Activated gamma-delta T cell (primary cell): ENCODE results near the gene PARPBP.
"Not testable (repeated sequence)": the region's sequence is repeated elsewhere in the genome, so short reads cannot be mapped to it uniquely, and the experiment has no call there.

ENCODE experiments used
- DNase-seq: peaks from one replicate; lab custom pipeline; 2025; lab: John Stamatoyannopoulos, UW
- total RNA-seq, 2 donors: gene quantifications; one replicate each; lab custom pipeline; 2026; lab: John Stamatoyannopoulos, UW

The PARPBP gene, protein sequence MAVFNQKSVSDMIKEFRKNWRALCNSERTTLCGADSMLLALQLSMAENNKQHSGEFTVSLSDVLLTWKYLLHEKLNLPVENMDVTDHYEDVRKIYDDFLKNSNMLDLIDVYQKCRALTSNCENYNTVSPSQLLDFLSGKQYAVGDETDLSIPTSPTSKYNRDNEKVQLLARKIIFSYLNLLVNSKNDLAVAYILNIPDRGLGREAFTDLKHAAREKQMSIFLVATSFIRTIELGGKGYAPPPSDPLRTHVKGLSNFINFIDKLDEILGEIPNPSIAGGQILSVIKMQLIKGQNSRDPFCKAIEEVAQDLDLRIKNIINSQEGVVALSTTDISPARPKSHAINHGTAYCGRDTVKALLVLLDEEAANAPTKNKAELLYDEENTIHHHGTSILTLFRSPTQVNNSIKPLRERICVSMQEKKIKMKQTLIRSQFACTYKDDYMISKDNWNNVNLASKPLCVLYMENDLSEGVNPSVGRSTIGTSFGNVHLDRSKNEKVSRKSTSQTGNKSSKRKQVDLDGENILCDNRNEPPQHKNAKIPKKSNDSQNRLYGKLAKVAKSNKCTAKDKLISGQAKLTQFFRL
- total RNA-seq, result 4.8 to 5.1 reads per million in 2 donors

DNA sequence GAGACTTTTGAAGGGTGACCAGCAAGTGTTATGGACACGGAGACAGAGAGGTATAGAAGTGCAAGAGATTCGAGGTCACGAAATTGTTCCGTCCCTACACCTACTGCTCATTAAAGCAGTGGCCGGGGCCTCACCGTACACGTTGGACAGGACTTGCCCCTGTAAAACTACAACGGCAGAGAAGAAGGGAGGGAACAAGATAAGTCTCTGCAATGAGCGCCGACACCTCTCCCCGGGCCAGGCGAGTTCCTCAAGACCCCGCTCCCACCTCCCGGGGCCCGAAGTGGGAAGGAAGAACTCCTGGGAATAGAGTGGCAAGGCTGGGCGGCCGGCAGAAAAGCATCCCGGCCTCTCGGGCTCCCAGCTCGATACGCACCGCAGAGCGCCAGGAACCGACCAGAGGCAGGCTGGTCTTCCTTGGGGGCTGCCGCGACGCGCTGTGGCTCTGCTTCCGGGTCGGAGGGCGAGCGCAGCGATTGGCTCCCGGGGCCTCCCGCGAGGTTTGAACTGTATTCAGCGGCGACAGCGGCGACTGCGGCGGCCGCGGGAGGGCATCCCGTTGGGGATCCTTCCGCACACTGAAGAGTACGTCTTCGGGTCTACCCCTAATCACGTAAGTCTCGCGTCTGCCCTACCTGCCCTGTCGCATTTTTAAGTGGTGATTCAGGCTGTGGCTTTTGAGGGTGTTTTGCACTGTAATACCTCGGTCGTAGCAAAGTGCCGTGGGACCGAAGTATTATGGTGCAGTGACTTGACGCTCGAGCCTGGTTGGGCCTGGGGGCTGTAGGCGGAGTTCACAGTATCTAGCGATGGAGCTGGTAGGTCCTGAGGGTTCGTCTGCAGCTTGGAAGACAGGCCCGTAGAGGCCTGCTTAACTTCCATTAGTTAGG lies at the start of gene PARPBP, which contains the start of gene NUP37:
TSS of gene PARPBP (plus strand) at position 510 of the 890 bp plus-strand sequence. CDS start 3,706 bp downstream, outside the sequence.
TSS of gene NUP37 (minus strand) at position 441 of the 890 bp plus-strand sequence. CDS start 1,596 bp downstream, outside the sequence.
- DNase-seq, result peak; percentile 90

GRCh38 chr12:102072092-102072491 lies 47.9 kb upstream of the PARPBP start:
- not testable (repeated sequence) for DNase-seq

- no peak for DNase-seq
Measured at GRCh38 chr12:102080842-102081241, 39.1 kb upstream of the PARPBP start.

GRCh38 chr12:102089228-102089835 lies 30.7 kb upstream of the PARPBP start:
- not testable (repeated sequence) for DNase-seq

DNA sequence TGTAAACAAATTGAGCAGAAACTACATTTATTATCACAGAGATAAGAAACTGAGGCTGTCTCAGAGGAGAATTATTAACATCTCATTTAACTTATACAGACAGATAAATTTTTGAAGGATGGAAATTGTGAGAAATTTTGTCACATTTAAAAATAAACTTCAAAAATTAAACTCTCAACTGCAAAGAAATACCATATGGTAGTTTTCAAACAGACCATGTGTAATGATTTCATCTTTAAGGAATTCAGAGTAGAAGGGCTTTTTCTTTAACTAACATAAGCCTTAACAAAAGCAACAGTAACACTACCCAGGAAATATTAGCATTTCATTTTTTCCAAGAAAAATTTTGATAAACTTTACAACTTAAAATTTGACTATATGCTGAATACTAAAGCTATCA lies 26.7 kb upstream of the PARPBP start:
- DNase-seq, result no peak

DNA sequence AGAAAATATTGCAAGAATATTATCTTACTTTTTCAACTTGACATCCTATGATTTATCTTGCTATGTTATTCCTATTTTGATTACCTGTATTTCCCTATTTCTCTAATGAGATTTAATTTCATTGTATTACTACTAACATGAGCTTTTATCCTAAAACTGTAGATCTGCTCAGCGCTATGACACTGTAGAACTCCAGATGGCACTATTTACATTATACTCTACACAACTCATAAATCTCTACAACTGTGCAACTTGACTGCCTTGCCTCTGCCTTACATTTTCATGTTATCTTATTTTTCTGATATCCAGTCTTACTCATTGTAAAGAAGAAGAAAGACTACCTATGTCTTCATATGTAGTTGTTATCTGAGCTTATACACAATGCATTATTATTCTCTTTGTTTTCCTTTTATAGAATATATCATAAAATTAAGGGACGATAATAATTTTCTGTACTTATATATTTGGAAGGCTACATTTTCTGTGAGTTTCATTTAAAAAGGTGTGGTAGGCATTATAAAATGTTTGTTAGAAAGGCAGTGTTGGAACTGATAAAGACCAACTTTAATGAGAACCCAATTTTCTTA lies 24.2 kb upstream of the PARPBP start:
- no peak for DNase-seq

- DNase-seq, result no peak
Measured at GRCh38 chr12:102096855-102097254, 23.1 kb upstream of the PARPBP start.

DNA sequence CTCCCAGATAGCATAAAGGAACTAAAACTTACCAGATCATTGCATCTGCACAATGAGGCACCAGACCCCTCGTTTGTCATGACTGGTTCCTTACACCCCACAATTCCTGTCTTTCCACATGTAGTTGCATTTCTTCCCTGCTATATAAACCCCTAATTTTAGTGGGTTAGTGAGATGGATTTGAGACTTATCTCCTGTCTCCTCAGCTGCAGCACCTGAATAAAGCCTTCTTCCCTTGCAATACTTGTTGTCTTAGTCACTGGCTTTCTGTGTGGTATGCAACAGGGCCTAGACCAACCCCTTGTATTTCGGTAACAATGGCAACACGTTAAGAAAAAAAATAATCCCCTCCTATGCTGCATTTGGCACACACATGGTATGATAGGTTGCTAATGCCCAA lies 13.1 kb upstream of the PARPBP start:
- no peak for DNase-seq

GRCh38 chr12:102107970-102108369 lies 12.0 kb upstream of the PARPBP start:
- no peak for DNase-seq

GRCh38 chr12:102110782-102111181 lies 9.2 kb upstream of the PARPBP start:
- DNase-seq, result no peak

DNA sequence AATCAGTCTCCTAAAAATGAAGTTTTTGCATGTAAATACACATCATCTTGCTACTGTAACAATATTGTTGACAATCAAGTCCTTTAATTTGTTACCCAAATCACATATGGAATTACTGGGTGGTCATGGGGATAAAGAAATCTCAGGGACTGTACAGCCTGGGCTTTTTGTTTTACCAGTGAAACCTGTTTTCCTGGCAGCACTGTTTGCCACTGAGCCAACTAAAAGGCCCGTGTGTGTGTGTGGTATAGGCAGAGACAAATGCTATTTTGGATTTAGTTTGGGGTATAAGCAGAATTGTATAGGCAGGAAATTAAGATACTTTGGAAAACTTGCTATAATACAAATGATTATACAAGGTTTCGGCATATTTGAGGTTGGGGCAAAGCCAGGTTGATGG lies 5.8 kb upstream of the PARPBP start:
- no peak for DNase-seq

GRCh38 chr12:102116392-102116791 lies 3.6 kb upstream of the PARPBP start:
- no peak for DNase-seq

- DNase-seq, result no peak
Measured at GRCh38 chr12:102118874-102119273, 1.1 kb upstream of the PARPBP start.

GRCh38 chr12:102120564-102120873 lies 536 bp downstream of the PARPBP start:
- no peak for DNase-seq

- DNase-seq, result no peak
Measured at GRCh38 chr12:102120886-102121285, 903 bp downstream of the PARPBP start.

DNA sequence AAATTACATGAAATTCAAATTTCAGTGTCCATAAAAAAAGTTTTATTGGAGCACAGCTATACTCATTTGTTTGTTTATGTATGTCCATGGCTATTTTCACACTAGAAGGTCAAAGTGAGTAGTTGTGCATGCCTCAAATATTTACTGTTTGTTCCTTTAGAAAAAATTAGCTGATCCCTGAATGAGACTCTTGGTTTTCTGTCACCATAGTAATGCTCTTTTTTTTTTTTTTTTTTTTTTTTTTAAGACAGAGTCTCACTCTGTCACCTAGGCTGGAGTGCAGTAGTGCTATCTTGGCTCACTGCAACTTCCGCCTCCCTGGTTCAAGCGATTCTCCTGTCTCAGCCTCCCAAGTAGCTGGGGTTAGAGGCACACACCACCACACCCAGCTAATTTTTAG lies 1.3 kb downstream of the PARPBP start:
- not testable (repeated sequence) for DNase-seq

GRCh38 chr12:102130720-102131119 lies 10.7 kb downstream of the PARPBP start:
- not testable (repeated sequence) for DNase-seq

- not testable (repeated sequence) for DNase-seq
Measured at GRCh38 chr12:102131442-102131841, 11.5 kb downstream of the PARPBP start.

DNA sequence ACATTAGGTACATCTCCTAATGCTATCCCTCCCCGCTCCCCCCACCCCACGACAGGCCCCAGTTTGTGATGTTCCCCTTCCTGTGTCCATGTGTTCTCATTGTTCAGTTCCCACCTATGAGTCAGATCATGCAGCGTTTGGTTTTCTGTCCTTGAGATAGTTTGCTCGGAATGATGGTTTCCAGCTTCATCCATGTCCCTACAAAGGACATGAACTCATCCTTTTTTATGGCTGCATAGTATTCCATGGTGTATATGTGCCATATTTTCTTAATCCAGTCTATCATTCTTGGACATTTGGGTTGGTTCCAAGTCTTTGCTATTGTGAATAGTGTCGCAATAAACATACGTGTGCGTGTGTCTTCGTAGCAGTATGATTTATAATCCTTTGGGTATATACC lies 17.6 kb downstream of the PARPBP start:
- not testable (repeated sequence) for DNase-seq

DNA sequence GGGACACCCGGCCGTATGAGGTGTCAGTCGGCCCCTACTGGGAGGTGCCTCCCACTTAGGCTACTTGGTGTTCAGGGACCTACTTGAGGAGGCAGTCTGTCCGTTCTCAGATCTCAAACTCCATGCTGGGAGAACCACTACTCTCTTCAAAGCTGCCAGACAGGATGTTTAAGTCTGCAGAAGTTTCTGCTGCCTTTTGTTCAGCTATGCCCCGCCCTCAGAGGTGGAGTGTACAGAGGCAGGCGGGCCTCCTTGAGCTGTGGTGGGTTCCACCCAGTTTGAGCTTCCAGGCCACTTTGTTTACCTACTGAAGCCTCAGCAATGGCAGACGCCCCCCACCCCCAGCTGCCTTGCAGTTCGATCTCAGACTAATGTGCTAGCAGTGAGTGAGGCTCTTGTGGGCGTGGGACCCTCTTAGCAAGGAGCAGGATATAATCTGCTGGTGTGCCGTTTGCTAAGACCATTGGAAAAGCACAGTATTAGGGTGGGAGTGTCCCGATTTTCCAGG lies 22.9 kb downstream of the PARPBP start:
- not testable (repeated sequence) for DNase-seq

DNA sequence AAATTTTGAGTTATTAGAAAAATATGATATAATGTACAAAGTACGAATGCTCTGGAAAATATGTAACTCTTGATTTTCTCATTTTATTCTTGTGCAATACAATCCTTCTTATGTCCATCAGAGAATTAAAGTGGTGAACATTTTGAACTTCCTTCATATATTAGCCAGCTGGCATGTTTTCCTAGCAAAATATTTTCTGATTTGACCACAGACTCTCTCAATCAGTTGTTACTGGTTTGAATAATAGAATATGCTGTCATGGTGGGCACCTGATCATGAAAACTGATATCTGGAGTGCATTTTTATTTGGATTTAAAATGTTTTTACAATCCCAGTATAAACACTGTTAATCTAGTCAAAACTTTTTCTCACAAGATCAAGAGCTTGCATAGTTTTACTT lies 24.2 kb downstream of the PARPBP start:
- DNase-seq, result no peak
